ENCODE measurements around the gene SH2D5.

DNA sequence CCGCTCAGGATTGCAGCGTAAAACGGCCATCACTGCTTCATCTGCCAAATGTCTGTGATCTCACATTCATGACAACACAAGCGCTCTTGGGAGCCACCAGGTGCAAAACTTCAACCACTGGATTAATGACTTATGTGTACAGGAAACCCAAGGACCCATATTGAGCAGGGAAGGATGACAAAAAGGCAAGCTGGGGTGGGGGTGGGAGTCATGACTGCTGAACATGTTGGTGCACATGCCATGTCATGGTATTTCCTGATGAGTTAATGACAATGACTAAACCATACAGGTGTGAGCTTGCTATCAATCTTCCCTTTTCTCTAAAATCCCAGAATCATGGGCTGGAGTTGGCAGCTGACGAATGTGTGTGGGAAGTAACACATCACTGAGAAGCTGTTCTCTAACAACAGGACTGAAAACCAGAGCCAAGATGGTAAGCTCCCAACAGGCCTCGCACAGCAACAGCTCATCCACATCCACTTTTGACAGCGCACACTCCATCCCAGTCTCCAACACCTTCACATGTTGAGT lies 3.1 kb upstream of the SH2D5 start:
- TF ChIP-seq, protein P1, sequence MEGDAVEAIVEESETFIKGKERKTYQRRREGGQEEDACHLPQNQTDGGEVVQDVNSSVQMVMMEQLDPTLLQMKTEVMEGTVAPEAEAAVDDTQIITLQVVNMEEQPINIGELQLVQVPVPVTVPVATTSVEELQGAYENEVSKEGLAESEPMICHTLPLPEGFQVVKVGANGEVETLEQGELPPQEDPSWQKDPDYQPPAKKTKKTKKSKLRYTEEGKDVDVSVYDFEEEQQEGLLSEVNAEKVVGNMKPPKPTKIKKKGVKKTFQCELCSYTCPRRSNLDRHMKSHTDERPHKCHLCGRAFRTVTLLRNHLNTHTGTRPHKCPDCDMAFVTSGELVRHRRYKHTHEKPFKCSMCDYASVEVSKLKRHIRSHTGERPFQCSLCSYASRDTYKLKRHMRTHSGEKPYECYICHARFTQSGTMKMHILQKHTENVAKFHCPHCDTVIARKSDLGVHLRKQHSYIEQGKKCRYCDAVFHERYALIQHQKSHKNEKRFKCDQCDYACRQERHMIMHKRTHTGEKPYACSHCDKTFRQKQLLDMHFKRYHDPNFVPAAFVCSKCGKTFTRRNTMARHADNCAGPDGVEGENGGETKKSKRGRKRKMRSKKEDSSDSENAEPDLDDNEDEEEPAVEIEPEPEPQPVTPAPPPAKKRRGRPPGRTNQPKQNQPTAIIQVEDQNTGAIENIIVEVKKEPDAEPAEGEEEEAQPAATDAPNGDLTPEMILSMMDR (conservative IDR thresholded peaks at IDR 0.05; ENCODE audit: low read depth, low read length): no peak
- TF ChIP-seq EZH2phosphoT487 (IDR thresholded peaks at IDR 0.05; ENCODE audit: borderline replicate concordance, low read length): no peak
